ENCODE measurements around the gene ASCC1. TPM values are rescaled to one million over a fixed set of nuclear protein-coding genes. Genes with fewer than 3 reads are reported as not detected.

Gene ASCC1
- total RNA-seq, 1 experiment from 2014 or later, result 51.3 TPM

DNA sequence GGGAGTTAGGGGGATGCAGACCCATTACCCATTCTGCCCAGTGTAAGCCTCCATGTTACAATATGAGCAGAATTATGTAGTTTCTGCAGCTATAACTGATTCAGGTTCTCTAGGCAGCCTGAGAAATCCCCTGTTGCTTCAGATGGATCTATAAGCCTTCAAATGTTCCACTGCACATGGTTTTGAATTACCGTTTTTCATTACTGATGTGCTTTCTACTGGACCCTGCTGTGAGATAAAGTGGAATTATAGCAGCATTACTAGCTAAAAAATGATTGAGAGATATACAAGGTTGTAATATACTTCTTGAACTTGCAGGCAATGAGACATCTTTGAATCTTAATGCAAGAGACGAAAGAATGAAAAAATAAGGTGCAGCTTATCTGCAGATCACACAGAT is 38.6 kb downstream of the ASCC1 start:
- Mint-ChIP-seq H3K4me3 (ENCODE audit: low read depth, unreplicated experiment) (no peak overlapping the region), H3K9me3 (ENCODE audit: low read depth, unreplicated experiment) (no peaks in the 10 kb centered on the region), H3K36me3 (ENCODE audit: insufficient read depth, unreplicated experiment) (peaks cover 9% of the 10 kb centered on the region), H3K27ac (ENCODE audit: unreplicated experiment) (no peak overlapping the region), H3K27me3 (ENCODE audit: unreplicated experiment) (no peaks in the 10 kb centered on the region), H3K4me1 (ENCODE audit: low read depth, unreplicated experiment) (no peaks in the 10 kb centered on the region)
- TF ChIP-seq, protein P1, sequence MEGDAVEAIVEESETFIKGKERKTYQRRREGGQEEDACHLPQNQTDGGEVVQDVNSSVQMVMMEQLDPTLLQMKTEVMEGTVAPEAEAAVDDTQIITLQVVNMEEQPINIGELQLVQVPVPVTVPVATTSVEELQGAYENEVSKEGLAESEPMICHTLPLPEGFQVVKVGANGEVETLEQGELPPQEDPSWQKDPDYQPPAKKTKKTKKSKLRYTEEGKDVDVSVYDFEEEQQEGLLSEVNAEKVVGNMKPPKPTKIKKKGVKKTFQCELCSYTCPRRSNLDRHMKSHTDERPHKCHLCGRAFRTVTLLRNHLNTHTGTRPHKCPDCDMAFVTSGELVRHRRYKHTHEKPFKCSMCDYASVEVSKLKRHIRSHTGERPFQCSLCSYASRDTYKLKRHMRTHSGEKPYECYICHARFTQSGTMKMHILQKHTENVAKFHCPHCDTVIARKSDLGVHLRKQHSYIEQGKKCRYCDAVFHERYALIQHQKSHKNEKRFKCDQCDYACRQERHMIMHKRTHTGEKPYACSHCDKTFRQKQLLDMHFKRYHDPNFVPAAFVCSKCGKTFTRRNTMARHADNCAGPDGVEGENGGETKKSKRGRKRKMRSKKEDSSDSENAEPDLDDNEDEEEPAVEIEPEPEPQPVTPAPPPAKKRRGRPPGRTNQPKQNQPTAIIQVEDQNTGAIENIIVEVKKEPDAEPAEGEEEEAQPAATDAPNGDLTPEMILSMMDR (IDR thresholded peaks at IDR 0.05; ENCODE audit: unreplicated experiment), result no peak
- intact Hi-C loops (cut with micrococcal nuclease; ENCODE audit: unreplicated experiment), result no loop called here
- DNase-seq, result no peak
- CTCF ChIA-PET, result no interaction called here
- BruUV-seq (replicated peaks), result no TSS peak

GRCh38 chr10:72176701-72177100 is 39.4 kb downstream of the ASCC1 start:
- TF ChIP-seq, protein P1 (IDR thresholded peaks at IDR 0.05; ENCODE audit: unreplicated experiment), result no peak
- CTCF ChIA-PET, result no interaction called here

DNA sequence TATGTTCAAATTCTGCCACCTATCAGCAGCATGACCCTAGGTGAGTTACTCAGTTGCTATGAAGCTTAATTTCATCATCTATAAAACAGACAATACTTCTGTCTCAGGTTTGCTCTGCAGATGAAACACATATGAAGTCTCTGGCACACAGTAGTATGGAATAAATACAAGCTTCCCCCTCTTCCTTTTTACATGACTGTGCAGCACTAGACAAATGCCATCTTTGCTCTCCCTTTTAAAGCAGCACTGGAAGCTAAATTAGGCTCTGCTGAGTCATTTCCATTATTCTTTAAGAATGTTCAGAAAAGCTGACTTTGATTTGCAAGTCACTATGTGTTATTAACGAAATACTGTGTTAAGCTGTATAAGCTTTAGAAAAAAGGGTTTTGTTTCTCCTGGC is 40.9 kb downstream of the ASCC1 start:
- peaks cover 17% of the 10 kb centered on the region for H3K4me1 Mint-ChIP-seq (ENCODE audit: low read depth, unreplicated experiment)
- no peaks in the 10 kb centered on the region for H3K9me3 Mint-ChIP-seq (ENCODE audit: low read depth, unreplicated experiment)
- no TSS peak for BruUV-seq (replicated peaks)

More at GRCh38 chr10:72176701-72177100, 39.4 kb downstream of the ASCC1 start:
- Mint-ChIP-seq H3K4me3 (ENCODE audit: low read depth, unreplicated experiment) (no peak overlapping the region), H3K27me3 (ENCODE audit: unreplicated experiment) (no peaks in the 10 kb centered on the region), H3K36me3 (ENCODE audit: insufficient read depth, unreplicated experiment) (peaks cover 8% of the 10 kb centered on the region), H3K4me1 (ENCODE audit: low read depth, unreplicated experiment) (peaks cover 2% of the 10 kb centered on the region), H3K9me3 (ENCODE audit: low read depth, unreplicated experiment) (no peaks in the 10 kb centered on the region), H3K27ac (ENCODE audit: unreplicated experiment) (no peak overlapping the region)
- DNase-seq, result no peak
- BruUV-seq (replicated peaks), result no TSS peak
- intact Hi-C loops (cut with micrococcal nuclease; ENCODE audit: unreplicated experiment), result no loop called here

GRCh38 chr10:72174297-72174662 is 41.8 kb downstream of the ASCC1 start:
- DNase-seq, result no peak
- Mint-ChIP-seq H3K9me3 (ENCODE audit: low read depth, unreplicated experiment) (no peaks in the 10 kb centered on the region), H3K27me3 (ENCODE audit: unreplicated experiment) (no peaks in the 10 kb centered on the region), H3K4me1 (ENCODE audit: low read depth, unreplicated experiment) (peaks cover 25% of the 10 kb centered on the region), H3K27ac (ENCODE audit: unreplicated experiment) (no peak overlapping the region), H3K36me3 (ENCODE audit: insufficient read depth, unreplicated experiment) (peaks cover 19% of the 10 kb centered on the region), H3K4me3 (ENCODE audit: low read depth, unreplicated experiment) (no peak overlapping the region)
- CTCF ChIA-PET, result interaction anchor here (1.1 to 1.4 kb wide), 4 partner anchors 48 to 163 kb away, joined by 3 to 4 read pairs (median 4); no protein-coding TSS in a partner anchor
- TF ChIP-seq, protein P1 (IDR thresholded peaks at IDR 0.05; ENCODE audit: unreplicated experiment), result no peak
- intact Hi-C loops (cut with micrococcal nuclease; ENCODE audit: unreplicated experiment), result no loop called here
- BruUV-seq (replicated peaks), result no TSS peak

More for the DNA sequence above, 40.9 kb downstream of the ASCC1 start:
- intact Hi-C loops (cut with micrococcal nuclease; ENCODE audit: unreplicated experiment), result no loop called here
- Mint-ChIP-seq H3K27me3 (ENCODE audit: unreplicated experiment) (no peaks in the 10 kb centered on the region), H3K4me3 (ENCODE audit: low read depth, unreplicated experiment) (no peak overlapping the region), H3K27ac (ENCODE audit: unreplicated experiment) (no peak overlapping the region), H3K36me3 (ENCODE audit: insufficient read depth, unreplicated experiment) (peaks cover 19% of the 10 kb centered on the region)
- CTCF ChIA-PET, result interaction anchor here (0.6 to 1.3 kb wide), 6 partner anchors 14 to 162 kb away, joined by 3 to 7 read pairs (median 4); no protein-coding TSS in a partner anchor
- no peak for DNase-seq
- TF ChIP-seq, protein P1 (IDR thresholded peaks at IDR 0.05; ENCODE audit: unreplicated experiment), result no peak
